CD14-positive monocyte (primary cell): ENCODE measurements around the gene POLG. TPM values are rescaled to one million over a fixed set of nuclear protein-coding genes. Genes with fewer than 3 reads are reported as not detected.

Experiments used
- DNase-seq, 3 donors: peaks; one replicate each; pipeline ENCODE4 v3.0.0-alpha.2; 2011 to 2022
- H2AFZ ChIP-seq: 2 replicates; pipeline ENCODE4 v1.6.0; 2012; ENCODE audit warnings: mild to moderate bottlenecking, low read depth, low read length, inconsistent platforms; ENCODE audit not compliant: insufficient read depth, poor library complexity, severe bottlenecking
- H3K27ac ChIP-seq, 2 donors: 1 replicate in 1 of 2; 2 replicates in 1 of 2; pipeline ENCODE4 v1.5.1; 2012 to 2013; ENCODE audit warnings: low read length in 2 of 2, control low read depth in 1 of 2, inconsistent platforms in 1 of 2, low read depth in 1 of 2, mild to moderate bottlenecking in 1 of 2
- H3K27me3 ChIP-seq, 2 donors: one replicate each; pipeline versions ENCODE4 v1.6.0 to v1.6.1; 2011 to 2013; ENCODE audit warnings: low read length in 2 of 2; ENCODE audit not compliant: control insufficient read depth in 2 of 2, insufficient read depth in 2 of 2
- H3K36me3 ChIP-seq, 2 donors: replicated peaks in 1 of 2; 1 replicate in 1 of 2; 2 replicates in 1 of 2; pipeline versions ENCODE4 v1.5.1 to v1.6.1; 2012 to 2013; ENCODE audit warnings: low read length in 2 of 2, control low read depth in 1 of 2, inconsistent platforms in 1 of 2, mild to moderate bottlenecking in 1 of 2; ENCODE audit not compliant: insufficient read depth in 2 of 2, control insufficient read depth in 1 of 2
- H3K4me1 ChIP-seq, 2 donors: 1 replicate in 1 of 2; 2 replicates in 1 of 2; pipeline versions ENCODE4 v1.5.1 to v1.6.1; 2012 to 2013; ENCODE audit warnings: low read length in 2 of 2, control low read depth in 1 of 2, inconsistent platforms in 1 of 2, mild to moderate bottlenecking in 1 of 2, moderate library complexity in 1 of 2; ENCODE audit not compliant: insufficient read depth in 2 of 2, control insufficient read depth in 1 of 2
- H3K4me2 ChIP-seq: replicated peaks from 2 replicates; pipeline ENCODE3; 2012; ENCODE audit warnings: low read length, moderate library complexity, mild to moderate bottlenecking; ENCODE audit not compliant: poor library complexity, severe bottlenecking; ENCODE audit errors: extremely low read depth
- H3K4me3 ChIP-seq, 3 experiments: fragments of 200-600 bp in 1 of 3; sonication (generic) in 1 of 3; replicated peaks in 1 of 3; 1 replicate in 2 of 3; 2 replicates in 1 of 3; pipeline ENCODE4 v1.5.1; 2011 to 2013; ENCODE audit warnings: low read length in 3 of 3, mild to moderate bottlenecking in 3 of 3, control low read depth in 2 of 3, low read depth in 2 of 3, inconsistent platforms in 1 of 3, moderate library complexity in 1 of 3
- H3K79me2 ChIP-seq: 2 replicates; pipeline ENCODE4 v1.6.0; 2012; ENCODE audit warnings: mild to moderate bottlenecking, control low read depth, inconsistent platforms, low read length, moderate library complexity; ENCODE audit not compliant: insufficient read depth
- H3K9ac ChIP-seq: 2 replicates; pipeline ENCODE4 v1.6.0; 2017; ENCODE audit warnings: low read length, mild to moderate bottlenecking; ENCODE audit not compliant: insufficient read depth, poor library complexity, severe bottlenecking
- H3K9me3 ChIP-seq, 2 donors: replicated peaks in 1 of 2; 1 replicate in 1 of 2; 2 replicates in 1 of 2; pipeline versions ENCODE4 v1.5.1 to v1.6.1; 2012 to 2013; ENCODE audit warnings: low read length in 2 of 2, control low read depth in 1 of 2; ENCODE audit not compliant: control insufficient read depth in 1 of 2, insufficient read depth in 1 of 2
- H4K20me1 ChIP-seq: 2 replicates; pipeline ENCODE4 v1.6.0; 2012; ENCODE audit warnings: mild to moderate bottlenecking, low read length, control low read depth, moderate library complexity; ENCODE audit not compliant: insufficient read depth
- H3K27ac Mint-ChIP-seq, 7 donors: one replicate each; pipeline ENCODE4 v1.8.0; 2020; ENCODE audit warnings: mild to moderate bottlenecking in 7 of 7, mixed read lengths in 7 of 7, moderate library complexity in 6 of 7, inconsistent platforms in 2 of 7
- H3K27me3 Mint-ChIP-seq, 3 donors: one replicate each; pipeline ENCODE4 v1.8.0; 2021 to 2022; ENCODE audit warnings: low read depth in 3 of 3, mild to moderate bottlenecking in 3 of 3, mixed read lengths in 3 of 3, moderate library complexity in 3 of 3, inconsistent platforms in 1 of 3
- H3K36me3 Mint-ChIP-seq, 2 donors: one replicate each; pipeline ENCODE4 v1.8.0; 2020; ENCODE audit warnings: mixed read lengths in 2 of 2, inconsistent platforms in 1 of 2, mild to moderate bottlenecking in 1 of 2
- H3K4me1 Mint-ChIP-seq: one replicate; pipeline ENCODE4 v1.8.0; 2020; ENCODE audit warnings: mild to moderate bottlenecking, mixed read lengths
- H3K4me3 Mint-ChIP-seq, 2 donors: one replicate each; pipeline ENCODE4 v1.8.0; 2020; ENCODE audit warnings: mild to moderate bottlenecking in 2 of 2, mixed read lengths in 2 of 2, moderate library complexity in 1 of 2
- H3K9me3 Mint-ChIP-seq, 7 donors: one replicate each; pipeline ENCODE4 v1.8.0; 2020 to 2022; ENCODE audit warnings: mixed read lengths in 7 of 7, mild to moderate bottlenecking in 6 of 7, moderate library complexity in 6 of 7, inconsistent platforms in 2 of 7
- WGBS: methylation state at CpG from one replicate; pipeline ENCODE4 v1.1.5; 2013; ENCODE audit warnings: missing lambda C conversion rate; ENCODE audit not compliant: insufficient coverage; 5-methylcytosine and 5-hydroxymethylcytosine counted together
- intact Hi-C, 2 donors: fragments of 100-400 bp; cut with micrococcal nuclease; formaldehyde crosslinking; loops; one replicate each; pipeline versions ENCODE4 v1.15.0 to v1.15.1; 2023
- polyA plus RNA-seq, 3 donors: library from polyadenylated mRNA; depleted of rRNA in 1 of 3; unstranded in 2 of 3; stranded (reverse) in 1 of 3; fragments of 300-500 nt in 2 of 3; fragments of >200 nt in 1 of 3; fragmentation: Illumina TruSeq in 2 of 3; gene quantifications; 1 replicate in 2 of 3; 2 replicates in 1 of 3; pipeline ENCODE4 v1.2.3, GENCODE V29; 2012 to 2021
- TF ChIP-seq, protein P1 (sequence below): fragments of 200-600 bp; IDR thresholded peaks from one replicate; pipeline ENCODE4 v1.8.0; 2022; ENCODE audit warnings: antibody characterized with exemption, mild to moderate bottlenecking

Gene POLG
- polyA plus RNA-seq, 3 donors, result 19.2 to 66.7 (median 21.6) TPM

DNA sequence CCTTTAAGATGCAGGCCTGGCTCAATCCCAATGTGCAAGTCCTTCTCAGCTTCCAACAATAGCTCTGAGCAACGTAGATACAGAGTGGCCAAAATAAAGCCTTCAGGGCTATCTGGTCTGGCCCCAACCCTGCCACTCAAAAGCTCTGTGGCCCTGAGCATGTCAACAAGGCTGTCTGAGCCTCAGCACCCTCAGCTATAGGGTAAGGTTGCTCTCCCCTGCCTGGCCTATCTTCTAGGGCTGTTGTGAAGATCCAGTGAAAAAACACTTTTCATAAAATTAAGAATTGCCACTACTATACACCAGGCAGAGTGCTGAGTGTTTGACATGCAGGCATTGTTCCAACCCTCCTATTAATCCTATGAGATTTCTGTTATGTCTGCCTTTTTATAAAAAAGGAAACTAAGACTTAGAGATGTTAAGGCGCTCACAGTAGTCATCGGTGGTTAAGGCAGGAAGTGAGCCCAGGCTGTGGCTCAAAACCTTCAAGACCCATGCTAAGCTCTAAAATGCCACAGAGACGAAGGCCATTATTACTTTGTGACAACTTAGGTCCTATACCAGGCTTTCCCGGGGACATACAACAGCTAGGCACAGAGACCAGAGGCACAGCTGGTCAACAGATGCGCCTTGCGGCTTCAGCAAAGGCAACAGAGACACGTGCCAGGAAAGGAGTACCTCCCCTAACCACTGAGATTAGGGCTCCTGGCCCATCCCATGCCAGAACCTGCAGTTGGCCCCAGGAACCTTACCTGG is 5.1 kb downstream of the POLG start:
- no peaks in the 10 kb centered on the region for H3K9me3 ChIP-seq
- TF ChIP-seq, protein P1, sequence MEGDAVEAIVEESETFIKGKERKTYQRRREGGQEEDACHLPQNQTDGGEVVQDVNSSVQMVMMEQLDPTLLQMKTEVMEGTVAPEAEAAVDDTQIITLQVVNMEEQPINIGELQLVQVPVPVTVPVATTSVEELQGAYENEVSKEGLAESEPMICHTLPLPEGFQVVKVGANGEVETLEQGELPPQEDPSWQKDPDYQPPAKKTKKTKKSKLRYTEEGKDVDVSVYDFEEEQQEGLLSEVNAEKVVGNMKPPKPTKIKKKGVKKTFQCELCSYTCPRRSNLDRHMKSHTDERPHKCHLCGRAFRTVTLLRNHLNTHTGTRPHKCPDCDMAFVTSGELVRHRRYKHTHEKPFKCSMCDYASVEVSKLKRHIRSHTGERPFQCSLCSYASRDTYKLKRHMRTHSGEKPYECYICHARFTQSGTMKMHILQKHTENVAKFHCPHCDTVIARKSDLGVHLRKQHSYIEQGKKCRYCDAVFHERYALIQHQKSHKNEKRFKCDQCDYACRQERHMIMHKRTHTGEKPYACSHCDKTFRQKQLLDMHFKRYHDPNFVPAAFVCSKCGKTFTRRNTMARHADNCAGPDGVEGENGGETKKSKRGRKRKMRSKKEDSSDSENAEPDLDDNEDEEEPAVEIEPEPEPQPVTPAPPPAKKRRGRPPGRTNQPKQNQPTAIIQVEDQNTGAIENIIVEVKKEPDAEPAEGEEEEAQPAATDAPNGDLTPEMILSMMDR, result no peak
- intact Hi-C loops, result loop anchor here in 1 of 2 donors (10.0 kb wide), 1 partner anchor 245 kb away; the partner anchor contains the start of gene TICRR
- peaks cover 71% of the 10 kb centered on the region for H3K79me2 ChIP-seq
- DNase-seq, result no peak
- peaks cover 22 to 31% of the 10 kb centered on the region in 2 donors for H3K4me1 ChIP-seq
- peaks cover 78 to 80% of the 10 kb centered on the region in 2 donors for H3K36me3 Mint-ChIP-seq
- peak overlapping the region in 1 of 2 donors; percentile 6 for H3K27ac ChIP-seq
- peaks cover 96% of the 10 kb centered on the region for H4K20me1 ChIP-seq
- H3K27me3 ChIP-seq, result no peaks in the 10 kb centered on the region
- H3K27me3 Mint-ChIP-seq, result peaks cover 0 to 3% (median 0%) of the 10 kb centered on the region in 3 donors
- H3K4me1 Mint-ChIP-seq, result peaks cover 26% of the 10 kb centered on the region
- H3K4me3 Mint-ChIP-seq, result no peak overlapping the region
- peaks cover 83 to 89% of the 10 kb centered on the region in 2 donors for H3K36me3 ChIP-seq
- H3K9me3 Mint-ChIP-seq, result peaks cover 0 to 2% (median 0%) of the 10 kb centered on the region in 7 donors
- H3K4me2 ChIP-seq, result no peak overlapping the region
- no peak overlapping the region for H3K4me3 ChIP-seq
- H2AFZ ChIP-seq, result no peak overlapping the region
- no peak overlapping the region for H3K9ac ChIP-seq
- peak overlapping the region in 4 of 7 donors; percentile 37 to 76 (median 49) for H3K27ac Mint-ChIP-seq
- WGBS, result 54% methylated on average over 6 of the region's 8 CpGs

DNA sequence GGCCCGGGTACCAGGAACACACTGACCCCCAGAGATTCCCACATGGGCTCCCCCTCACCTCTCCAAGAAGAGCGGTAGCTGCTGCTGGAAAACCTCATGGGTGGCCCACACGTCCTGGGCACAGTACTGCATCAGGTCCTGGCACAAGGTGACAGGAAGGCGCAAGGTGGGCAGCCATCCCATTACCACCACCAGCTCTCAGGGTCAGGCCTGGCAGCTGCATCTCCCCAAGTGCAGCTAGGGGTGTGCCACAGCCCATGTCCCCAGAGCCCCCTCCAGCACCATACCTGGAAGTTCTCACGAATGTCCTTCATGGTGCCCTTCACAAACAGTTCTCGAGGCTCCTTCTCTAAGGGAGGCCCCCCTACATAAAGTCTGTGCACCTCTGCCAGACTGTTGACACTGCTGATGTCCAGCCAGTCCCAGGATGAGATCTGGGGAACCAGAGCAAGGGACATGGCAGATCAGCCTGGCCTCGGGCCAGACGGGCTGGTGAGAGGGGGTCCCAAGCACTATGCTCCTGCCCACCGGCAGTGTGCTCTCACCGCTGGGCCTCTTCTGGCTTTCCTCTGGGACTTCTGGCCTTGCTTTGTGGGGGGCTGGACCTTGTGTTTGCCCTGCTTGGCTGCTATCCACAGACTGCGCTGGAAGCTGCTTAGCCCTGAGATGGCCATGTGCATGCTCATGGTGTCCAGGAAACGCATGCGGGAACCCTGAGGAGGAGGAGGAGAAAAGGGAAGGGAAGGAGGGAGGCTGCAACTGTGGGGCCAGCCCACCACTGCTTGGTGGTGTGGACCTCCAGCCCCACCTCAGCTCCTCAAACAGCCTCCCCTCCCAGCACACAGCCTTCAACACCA is 6.0 kb downstream of the POLG start:
- Histone ChIP-seq H3K79me2 (peaks cover 63% of the 10 kb centered on the region), H4K20me1 (peaks cover 99% of the 10 kb centered on the region), H3K27me3 (no peaks in the 10 kb centered on the region), H2AFZ (no peak overlapping the region), H3K9ac (no peak overlapping the region), H3K36me3 (peaks cover 91 to 97% of the 10 kb centered on the region in 2 donors), H3K4me2 (no peak overlapping the region), H3K4me3 (no peak overlapping the region), H3K9me3 (no peaks in the 10 kb centered on the region), H3K4me1 (peaks cover 18 to 25% of the 10 kb centered on the region in 2 donors), H3K27ac (peak overlapping the region in 1 of 2 donors; percentile 12)
- Mint-ChIP-seq H3K27ac (peak overlapping the region in 3 of 7 donors; percentile 21 to 63 (median 58)), H3K4me1 (peaks cover 23% of the 10 kb centered on the region), H3K9me3 (peaks cover 0 to 2% (median 0%) of the 10 kb centered on the region in 7 donors), H3K36me3 (peaks cover 86 to 89% of the 10 kb centered on the region in 2 donors), H3K27me3 (peaks cover 0 to 3% (median 0%) of the 10 kb centered on the region in 3 donors), H3K4me3 (no peak overlapping the region)
- WGBS, result 100% methylated on average over 11 of the region's 13 CpGs
- DNase-seq, result no peak
- intact Hi-C loops, result no loop called here
- TF ChIP-seq, protein P1, result no peak
